ENCODE data around the gene RGL3. TPM values are rescaled to one million over a fixed set of nuclear protein-coding genes. Genes with fewer than 3 reads are reported as not detected.

The RGL3 gene
- total and polyA plus RNA-seq, 9 of the 15 experiments (the other 6 are each of a cell fraction or from before 2014, with no cell fraction given): 0.12 to 0.61 (median 0.32) TPM; not detected in 4

- TF ChIP-seq ZBTB40 (IDR thresholded peaks at IDR 0.05) (peak; percentile 76), ZBTB40 (CRISPR knock-in tag; IDR thresholded peaks at IDR 0.05) (no peak), DIDO1 (tag; IDR thresholded peaks at IDR 0.05; ENCODE audit: low read depth) (0 out of 2 replicates have a peak, but pooled peaks have one; percentile 48), ZNF639 (CRISPR knock-in tag; conservative IDR thresholded peaks at IDR 0.05 in 1 of 2, IDR thresholded peaks at IDR 0.05 in 1 of 2) (peak in 1 of 2 experiments; percentile 56; a peak in 1 of 4 replicates), CEBPZ (IDR thresholded peaks at IDR 0.05; ENCODE audit: borderline replicate concordance, low read depth, low read length) (peak; percentile 84; the same call in 1 of the 2 replicates), ELK3 (CRISPR knock-in tag; IDR thresholded peaks at IDR 0.05) (0 out of 2 replicates have a peak, but pooled peaks have one; percentile 28), POLR2H (tag; IDR thresholded peaks at IDR 0.05; ENCODE audit: low read depth) (peak; percentile 92), CREM (IDR thresholded peaks at IDR 0.05; ENCODE audit: low read depth) (peak; percentile 71)
Measured at GRCh38 chr19:11374433-11375142, 44.5 kb downstream of the RGL3 start, which contains the start of gene SWSAP1 (continued).
